Stomach (tissue), 9 donors: ENCODE measurements around the gene RSPO1. TPM values are rescaled to one million over a fixed set of nuclear protein-coding genes. Genes with fewer than 3 reads are reported as not detected.

Experiments
- DNase-seq, 2 donors: peaks; one replicate each; pipeline versions ENCODE4 v3.0.0 to v3.0.0-alpha.2; 2013 to 2019
- H3K27ac ChIP-seq, 5 donors: fragments of 200-600 bp in 4 of 5; sonication (generic) in 4 of 5; one replicate each; pipeline ENCODE4 v1.5.1; 2013 to 2019; ENCODE audit warnings: mild to moderate bottlenecking in 1 of 5, moderate library complexity in 1 of 5
- H3K27me3 ChIP-seq, 3 donors: fragments of 200-600 bp; sonication (generic); one replicate each; pipeline ENCODE4 v1.5.1; 2017 to 2019; ENCODE audit warnings: mixed run types in 1 of 3
- H3K36me3 ChIP-seq, 4 donors: fragments of 200-600 bp; sonication (generic); 1 replicate in 3 of 4; 2 replicates in 1 of 4; pipeline ENCODE4 v1.5.1; 2016 to 2019
- H3K4me1 ChIP-seq, 4 donors: fragments of 200-600 bp; sonication (generic); one replicate each; pipeline ENCODE4 v1.5.1; 2016 to 2019
- H3K4me3 ChIP-seq, 4 donors: fragments of 200-600 bp; sonication (generic) in 3 of 4; one replicate each; pipeline ENCODE4 v1.5.1; 2016 to 2019; ENCODE audit warnings: mild to moderate bottlenecking in 1 of 4
- H3K9me3 ChIP-seq, 4 donors: fragments of 200-600 bp; sonication (generic); one replicate each; pipeline ENCODE4 v1.5.1; 2016 to 2019
- CTCF ChIP-seq, 7 experiments: fragments of 450-650 bp in 4 of 7; fragments of 200-600 bp in 3 of 7; sonication (generic) in 3 of 7; IDR thresholded peaks; one replicate each; pipeline ENCODE4 v1.5.1; 2016 to 2019; ENCODE audit warnings: antibody characterized with exemption in 7 of 7, control low read depth in 2 of 7, mild to moderate bottlenecking in 1 of 7
- EP300 ChIP-seq: sonication (generic); formaldehyde crosslinking; IDR thresholded peaks from one replicate; pipeline ENCODE4 v1.6.1; 2017; ENCODE audit warnings: antibody characterized with exemption
- POLR2A ChIP-seq, 4 donors: fragments of 450-650 bp; IDR thresholded peaks; one replicate each; pipeline ENCODE4 v1.6.1; 2016; ENCODE audit warnings: antibody characterized with exemption in 4 of 4, control low read depth in 2 of 4, mild to moderate bottlenecking in 1 of 4, moderate library complexity in 1 of 4
- POLR2AphosphoS5 ChIP-seq, 3 donors: sonication (generic); formaldehyde crosslinking; IDR thresholded peaks; one replicate each; pipeline ENCODE4 v1.6.1; 2016; ENCODE audit warnings: antibody characterized with exemption in 3 of 3
- WGBS, 5 donors: extraction: QIAGEN DNeasy Blood & Tissue Kit in 3 of 5; methylation state at CpG; one replicate each; pipeline versions ENCODE4 v1.1.5 to v1.1.7; 2013 to 2018; 5-methylcytosine and 5-hydroxymethylcytosine counted together
- intact Hi-C: fragments of 100-400 bp; cut with DNase I; formaldehyde crosslinking; loops from one replicate; pipeline ENCODE4 v1.15.1; 2023; ENCODE audit warnings: low total_unique reads
- polyA plus RNA-seq, 3 donors: library from polyadenylated mRNA; stranded (reverse); fragments of 200-250 nt; gene quantifications; one replicate each; pipeline ENCODE4 v1.2.3, GENCODE V29; 2013
- total RNA-seq, 5 donors: library from RNA; depleted of rRNA; stranded (reverse); fragments of >200 nt; gene quantifications; one replicate each; pipeline versions ENCODE4 v1.1.0 to v1.2.3, GENCODE V29; 2014 to 2016
- donor health status: healthy with polysubstance abuse.
- donor health status: Bipolar disorder and iron deficiency.
- donor health status: healthy.

RSPO1 gene
- total and polyA plus RNA-seq, 8 donors: 0.50 to 5.8 (median 1.4) TPM

- intact Hi-C loops: no loop called here
- Histone ChIP-seq H3K9me3 (no peaks in the 10 kb centered on the region), H3K27me3 (peaks cover 0 to 51% (median 10%) of the 10 kb centered on the region in 3 donors), H3K36me3 (no peaks in the 10 kb centered on the region), H3K27ac (no peak overlapping the region), H3K4me1 (no peaks in the 10 kb centered on the region), H3K4me3 (no peak overlapping the region)
- TF ChIP-seq EP300 (no peak), CTCF (IDR thresholded peaks at IDR 0.05) (no peak), POLR2AphosphoS5 (IDR thresholded peaks at IDR 0.05) (no peak), POLR2A (IDR thresholded peaks at IDR 0.05) (no peak)
- DNase-seq: no peak
These were observed 20.6 kb upstream of the RSPO1 start for GRCh38 chr1:37655274-37655673.

GRCh38 chr1:37653906-37654305, 19.2 kb upstream of the RSPO1 start:
- intact Hi-C loops: no loop called here

GRCh38 chr1:37652976-37653375, 18.3 kb upstream of the RSPO1 start:
- WGBS, 5 donors: 38 to 58% (median 41%) methylated on average over 2 of the region's 2 CpGs
- TF ChIP-seq POLR2AphosphoS5 (IDR thresholded peaks at IDR 0.05) (no peak), POLR2A (IDR thresholded peaks at IDR 0.05) (no peak), EP300 (no peak), CTCF (IDR thresholded peaks at IDR 0.05) (no peak)
- no peaks in the 10 kb centered on the region for H3K36me3 ChIP-seq
- no peaks in the 10 kb centered on the region for H3K4me1 ChIP-seq
- H3K27me3 ChIP-seq: peaks cover 0 to 32% (median 10%) of the 10 kb centered on the region in 3 donors
- no peak overlapping the region for H3K4me3 ChIP-seq
- no peak for DNase-seq
- no peak overlapping the region for H3K27ac ChIP-seq
- intact Hi-C loops: no loop called here
- H3K9me3 ChIP-seq: no peaks in the 10 kb centered on the region

More at GRCh38 chr1:37653906-37654305, 19.2 kb upstream of the RSPO1 start:
- no peaks in the 10 kb centered on the region for H3K36me3 ChIP-seq
- H3K4me3 ChIP-seq: no peak overlapping the region
- no peak overlapping the region for H3K27ac ChIP-seq
- H3K9me3 ChIP-seq: no peaks in the 10 kb centered on the region
- 48 to 67% (median 60%) methylated on average over 5 of the region's 5 CpGs for WGBS, 5 donors
- no peaks in the 10 kb centered on the region for H3K4me1 ChIP-seq
- peaks cover 0 to 40% (median 10%) of the 10 kb centered on the region in 3 donors for H3K27me3 ChIP-seq
- TF ChIP-seq POLR2AphosphoS5 (IDR thresholded peaks at IDR 0.05): no peak
- no peak for DNase-seq

GRCh38 chr1:37651803-37652202, 17.1 kb upstream of the RSPO1 start:
- 67 to 77% (median 72%) methylated on average over 10 of the region's 10 CpGs for WGBS, 5 donors
- intact Hi-C loops: no loop called here
- no peak overlapping the region for H3K4me3 ChIP-seq
- TF ChIP-seq POLR2AphosphoS5 (IDR thresholded peaks at IDR 0.05) (no peak), POLR2A (IDR thresholded peaks at IDR 0.05) (no peak), EP300 (no peak), CTCF (IDR thresholded peaks at IDR 0.05) (no peak)
- peaks cover 0 to 32% (median 0%) of the 10 kb centered on the region in 3 donors for H3K27me3 ChIP-seq
- H3K9me3 ChIP-seq: no peaks in the 10 kb centered on the region
- no peaks in the 10 kb centered on the region for H3K4me1 ChIP-seq
- no peak for DNase-seq
- no peak overlapping the region for H3K27ac ChIP-seq
- no peaks in the 10 kb centered on the region for H3K36me3 ChIP-seq

GRCh38 chr1:37650721-37651120, 16.0 kb upstream of the RSPO1 start:
- Histone ChIP-seq H3K9me3 (no peaks in the 10 kb centered on the region), H3K27ac (no peak overlapping the region), H3K36me3 (no peaks in the 10 kb centered on the region), H3K4me1 (no peaks in the 10 kb centered on the region), H3K4me3 (no peak overlapping the region), H3K27me3 (peaks cover 0 to 33% (median 4%) of the 10 kb centered on the region in 3 donors)
- intact Hi-C loops: no loop called here
- WGBS, 5 donors: 67 to 82% (median 77%) methylated on average over 4 to 5 of the region's 5 CpGs
- DNase-seq: no peak
- no peak for TF ChIP-seq CTCF (IDR thresholded peaks at IDR 0.05)
- TF ChIP-seq POLR2A (IDR thresholded peaks at IDR 0.05): no peak
- no peak for TF ChIP-seq POLR2AphosphoS5 (IDR thresholded peaks at IDR 0.05)
- no peak for TF ChIP-seq EP300
